ENCODE results near the gene CFAP69.

The CFAP69 gene

GRCh38 chr7:90213521-90213920 lies 31.5 kb upstream of the CFAP69 start:
- Histone ChIP-seq H3K27ac (ENCODE audit: insufficient read depth, low read length, poor library complexity, severe bottlenecking) (no peak overlapping the region), H3K4me3 (ENCODE audit: insufficient read depth, low read depth, low read length, poor library complexity, severe bottlenecking) (no peak overlapping the region), H3K27me3 (replicated peaks; ENCODE audit: control insufficient read depth, insufficient read depth, low read length, poor library complexity, severe bottlenecking) (no peaks in the 10 kb centered on the region), H3K9me3 (ENCODE audit: control insufficient read depth, low read length) (no peaks in the 10 kb centered on the region), H3K4me1 (ENCODE audit: control insufficient read depth, insufficient read depth, low read length, poor library complexity, severe bottlenecking) (no peaks in the 10 kb centered on the region), H3K36me3 (ENCODE audit: control insufficient read depth, insufficient read depth, low read length) (no peaks in the 10 kb centered on the region)
- no peak for DNase-seq

- Histone ChIP-seq H3K27ac (ENCODE audit: insufficient read depth, low read length, poor library complexity, severe bottlenecking) (no peak overlapping the region), H3K9me3 (ENCODE audit: control insufficient read depth, low read length) (no peaks in the 10 kb centered on the region), H3K36me3 (ENCODE audit: control insufficient read depth, insufficient read depth, low read length) (no peaks in the 10 kb centered on the region), H3K4me1 (ENCODE audit: control insufficient read depth, insufficient read depth, low read length, poor library complexity, severe bottlenecking) (no peaks in the 10 kb centered on the region), H3K27me3 (replicated peaks; ENCODE audit: control insufficient read depth, insufficient read depth, low read length, poor library complexity, severe bottlenecking) (no peaks in the 10 kb centered on the region), H3K4me3 (ENCODE audit: insufficient read depth, low read depth, low read length, poor library complexity, severe bottlenecking) (no peak overlapping the region)
- no peak for DNase-seq
Observed at GRCh38 chr7:90216080-90216674, 28.8 kb upstream of the CFAP69 start.

GRCh38 chr7:90216771-90217170 lies 28.2 kb upstream of the CFAP69 start:
- Histone ChIP-seq H3K27me3 (replicated peaks; ENCODE audit: control insufficient read depth, insufficient read depth, low read length, poor library complexity, severe bottlenecking) (no peaks in the 10 kb centered on the region), H3K36me3 (ENCODE audit: control insufficient read depth, insufficient read depth, low read length) (no peaks in the 10 kb centered on the region), H3K4me1 (ENCODE audit: control insufficient read depth, insufficient read depth, low read length, poor library complexity, severe bottlenecking) (no peaks in the 10 kb centered on the region), H3K4me3 (ENCODE audit: insufficient read depth, low read depth, low read length, poor library complexity, severe bottlenecking) (no peak overlapping the region), H3K27ac (ENCODE audit: insufficient read depth, low read length, poor library complexity, severe bottlenecking) (no peak overlapping the region), H3K9me3 (ENCODE audit: control insufficient read depth, low read length) (no peaks in the 10 kb centered on the region)
- no peak for DNase-seq

GRCh38 chr7:90222390-90222789 lies 22.6 kb upstream of the CFAP69 start:
- DNase-seq: no peak
- H3K36me3 ChIP-seq (ENCODE audit: control insufficient read depth, insufficient read depth, low read length): no peaks in the 10 kb centered on the region
- no peak overlapping the region for H3K27ac ChIP-seq (ENCODE audit: insufficient read depth, low read length, poor library complexity, severe bottlenecking)
- H3K9me3 ChIP-seq (ENCODE audit: control insufficient read depth, low read length): no peaks in the 10 kb centered on the region
- H3K4me3 ChIP-seq (ENCODE audit: insufficient read depth, low read depth, low read length, poor library complexity, severe bottlenecking): no peak overlapping the region
- no peaks in the 10 kb centered on the region for H3K4me1 ChIP-seq (ENCODE audit: control insufficient read depth, insufficient read depth, low read length, poor library complexity, severe bottlenecking)
- H3K27me3 ChIP-seq (replicated peaks; ENCODE audit: control insufficient read depth, insufficient read depth, low read length, poor library complexity, severe bottlenecking): no peaks in the 10 kb centered on the region

- Histone ChIP-seq H3K27me3 (replicated peaks; ENCODE audit: control insufficient read depth, insufficient read depth, low read length, poor library complexity, severe bottlenecking) (no peaks in the 10 kb centered on the region), H3K9me3 (ENCODE audit: control insufficient read depth, low read length) (no peaks in the 10 kb centered on the region)
Observed at GRCh38 chr7:90222811-90223725, 21.9 kb upstream of the CFAP69 start.

GRCh38 chr7:90224195-90224594 lies 20.8 kb upstream of the CFAP69 start:
- no peak for DNase-seq
- H3K4me3 ChIP-seq (ENCODE audit: insufficient read depth, low read depth, low read length, poor library complexity, severe bottlenecking): no peak overlapping the region
- H3K27me3 ChIP-seq (replicated peaks; ENCODE audit: control insufficient read depth, insufficient read depth, low read length, poor library complexity, severe bottlenecking): no peaks in the 10 kb centered on the region
- no peaks in the 10 kb centered on the region for H3K9me3 ChIP-seq (ENCODE audit: control insufficient read depth, low read length)
- no peak overlapping the region for H3K27ac ChIP-seq (ENCODE audit: insufficient read depth, low read length, poor library complexity, severe bottlenecking)
- no peaks in the 10 kb centered on the region for H3K4me1 ChIP-seq (ENCODE audit: control insufficient read depth, insufficient read depth, low read length, poor library complexity, severe bottlenecking)
- H3K36me3 ChIP-seq (ENCODE audit: control insufficient read depth, insufficient read depth, low read length): no peaks in the 10 kb centered on the region

More at GRCh38 chr7:90222811-90223725, 21.9 kb upstream of the CFAP69 start:
- Histone ChIP-seq H3K36me3 (ENCODE audit: control insufficient read depth, insufficient read depth, low read length) (no peaks in the 10 kb centered on the region), H3K4me1 (ENCODE audit: control insufficient read depth, insufficient read depth, low read length, poor library complexity, severe bottlenecking) (no peaks in the 10 kb centered on the region), H3K27ac (ENCODE audit: insufficient read depth, low read length, poor library complexity, severe bottlenecking) (no peak overlapping the region), H3K4me3 (ENCODE audit: insufficient read depth, low read depth, low read length, poor library complexity, severe bottlenecking) (no peak overlapping the region)
- no peak for DNase-seq

GRCh38 chr7:90225181-90225580 lies 19.8 kb upstream of the CFAP69 start:
- H3K27me3 ChIP-seq (replicated peaks; ENCODE audit: control insufficient read depth, insufficient read depth, low read length, poor library complexity, severe bottlenecking): no peaks in the 10 kb centered on the region
- DNase-seq: no peak
- no peaks in the 10 kb centered on the region for H3K4me1 ChIP-seq (ENCODE audit: control insufficient read depth, insufficient read depth, low read length, poor library complexity, severe bottlenecking)
- H3K9me3 ChIP-seq (ENCODE audit: control insufficient read depth, low read length): no peaks in the 10 kb centered on the region
- H3K27ac ChIP-seq (ENCODE audit: insufficient read depth, low read length, poor library complexity, severe bottlenecking): no peak overlapping the region
- no peak overlapping the region for H3K4me3 ChIP-seq (ENCODE audit: insufficient read depth, low read depth, low read length, poor library complexity, severe bottlenecking)
- H3K36me3 ChIP-seq (ENCODE audit: control insufficient read depth, insufficient read depth, low read length): no peaks in the 10 kb centered on the region

- Histone ChIP-seq H3K27ac (ENCODE audit: insufficient read depth, low read length, poor library complexity, severe bottlenecking) (no peak overlapping the region), H3K4me1 (ENCODE audit: control insufficient read depth, insufficient read depth, low read length, poor library complexity, severe bottlenecking) (no peaks in the 10 kb centered on the region), H3K27me3 (replicated peaks; ENCODE audit: control insufficient read depth, insufficient read depth, low read length, poor library complexity, severe bottlenecking) (no peaks in the 10 kb centered on the region), H3K36me3 (ENCODE audit: control insufficient read depth, insufficient read depth, low read length) (no peaks in the 10 kb centered on the region), H3K9me3 (ENCODE audit: control insufficient read depth, low read length) (no peaks in the 10 kb centered on the region), H3K4me3 (ENCODE audit: insufficient read depth, low read depth, low read length, poor library complexity, severe bottlenecking) (no peak overlapping the region)
- no peak for DNase-seq
Observed at GRCh38 chr7:90225601-90226000, 19.4 kb upstream of the CFAP69 start.

GRCh38 chr7:90227259-90227658 lies 17.7 kb upstream of the CFAP69 start:
- H3K9me3 ChIP-seq (ENCODE audit: control insufficient read depth, low read length): no peaks in the 10 kb centered on the region
- H3K27me3 ChIP-seq (replicated peaks; ENCODE audit: control insufficient read depth, insufficient read depth, low read length, poor library complexity, severe bottlenecking): no peaks in the 10 kb centered on the region
- H3K4me3 ChIP-seq (ENCODE audit: insufficient read depth, low read depth, low read length, poor library complexity, severe bottlenecking): no peak overlapping the region
- no peaks in the 10 kb centered on the region for H3K36me3 ChIP-seq (ENCODE audit: control insufficient read depth, insufficient read depth, low read length)
- H3K4me1 ChIP-seq (ENCODE audit: control insufficient read depth, insufficient read depth, low read length, poor library complexity, severe bottlenecking): no peaks in the 10 kb centered on the region
- no peak for DNase-seq
- no peak overlapping the region for H3K27ac ChIP-seq (ENCODE audit: insufficient read depth, low read length, poor library complexity, severe bottlenecking)

GRCh38 chr7:90229682-90230081 lies 15.3 kb upstream of the CFAP69 start:
- Histone ChIP-seq H3K27me3 (replicated peaks; ENCODE audit: control insufficient read depth, insufficient read depth, low read length, poor library complexity, severe bottlenecking) (no peaks in the 10 kb centered on the region), H3K4me3 (ENCODE audit: insufficient read depth, low read depth, low read length, poor library complexity, severe bottlenecking) (no peak overlapping the region), H3K9me3 (ENCODE audit: control insufficient read depth, low read length) (no peaks in the 10 kb centered on the region), H3K27ac (ENCODE audit: insufficient read depth, low read length, poor library complexity, severe bottlenecking) (no peak overlapping the region), H3K36me3 (ENCODE audit: control insufficient read depth, insufficient read depth, low read length) (no peaks in the 10 kb centered on the region), H3K4me1 (ENCODE audit: control insufficient read depth, insufficient read depth, low read length, poor library complexity, severe bottlenecking) (no peaks in the 10 kb centered on the region)
- no peak for DNase-seq
